DMS53 treated with DMSO at 0.1 percent for 48 hours (cell line): ENCODE results near the gene FKBP15.

Experiments
- DNase-seq: peaks from one replicate; lab custom pipeline; 2025; ENCODE audit not compliant: unreplicated experiment; lab: John Stamatoyannopoulos, UW

Gene FKBP15

GRCh38 chr9:113231701-113232100 is 10.6 kb upstream of the FKBP15 start:
- DNase-seq = no peak

- no peak for DNase-seq
Measured at GRCh38 chr9:113228130-113228665, 7.1 kb upstream of the FKBP15 start.

DNA sequence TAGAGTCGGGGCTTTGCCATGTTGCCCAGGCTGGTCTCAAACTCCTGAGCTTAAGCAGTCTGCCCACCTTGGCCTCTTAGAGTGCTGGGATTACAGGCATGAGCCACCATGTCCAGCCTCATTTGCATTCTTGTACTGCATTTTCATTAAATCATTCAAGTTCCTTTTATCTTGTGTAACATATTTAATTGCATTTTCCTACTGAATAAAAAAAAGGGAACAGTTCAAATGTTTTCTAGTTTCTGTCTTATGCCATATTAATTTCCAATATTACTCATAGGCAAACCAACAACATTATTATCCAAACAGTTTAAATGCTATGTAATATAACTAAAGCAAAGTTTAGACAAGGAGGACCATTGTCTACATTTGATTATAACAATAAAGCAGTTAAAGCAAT is 6.4 kb upstream of the FKBP15 start:
- DNase-seq = no peak

DNA sequence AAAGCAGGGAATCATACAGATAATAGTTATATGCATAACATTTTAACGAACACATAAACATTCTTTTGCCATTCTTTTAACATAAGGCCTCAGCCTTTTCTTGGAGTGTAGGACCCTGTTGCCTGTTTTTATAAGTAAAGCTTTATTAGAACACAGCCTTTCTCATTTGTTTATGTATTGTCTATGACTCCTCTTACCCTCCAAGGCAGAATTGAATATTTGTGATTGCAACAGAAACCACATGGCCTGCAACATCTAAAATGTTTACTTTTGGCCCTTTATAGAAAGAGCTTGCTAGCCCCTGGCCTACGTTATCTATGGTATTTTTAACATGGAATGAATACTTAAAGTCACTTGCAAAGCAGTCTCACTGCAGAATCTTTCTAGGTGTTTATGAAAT is 2.9 kb upstream of the FKBP15 start:
- no peak for DNase-seq

DNA sequence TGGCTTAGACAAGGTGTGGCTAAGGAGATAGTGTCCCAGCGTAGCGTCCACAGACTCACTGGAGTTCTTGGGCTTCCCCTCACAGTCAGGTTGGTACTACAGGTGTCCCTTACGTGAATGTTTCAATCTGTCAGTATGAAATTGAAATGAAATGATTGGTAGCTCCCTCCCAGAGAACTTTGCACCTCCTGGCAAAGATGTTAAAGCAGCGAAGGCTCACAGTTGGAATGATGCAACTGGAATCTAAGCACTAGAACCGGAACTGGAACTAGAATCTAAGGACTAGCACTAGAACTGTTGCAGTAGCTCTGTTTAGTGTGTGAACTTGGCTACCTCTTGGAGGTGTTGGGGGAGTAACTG is 1.4 kb upstream of the FKBP15 start:
- DNase-seq = no peak

DNA sequence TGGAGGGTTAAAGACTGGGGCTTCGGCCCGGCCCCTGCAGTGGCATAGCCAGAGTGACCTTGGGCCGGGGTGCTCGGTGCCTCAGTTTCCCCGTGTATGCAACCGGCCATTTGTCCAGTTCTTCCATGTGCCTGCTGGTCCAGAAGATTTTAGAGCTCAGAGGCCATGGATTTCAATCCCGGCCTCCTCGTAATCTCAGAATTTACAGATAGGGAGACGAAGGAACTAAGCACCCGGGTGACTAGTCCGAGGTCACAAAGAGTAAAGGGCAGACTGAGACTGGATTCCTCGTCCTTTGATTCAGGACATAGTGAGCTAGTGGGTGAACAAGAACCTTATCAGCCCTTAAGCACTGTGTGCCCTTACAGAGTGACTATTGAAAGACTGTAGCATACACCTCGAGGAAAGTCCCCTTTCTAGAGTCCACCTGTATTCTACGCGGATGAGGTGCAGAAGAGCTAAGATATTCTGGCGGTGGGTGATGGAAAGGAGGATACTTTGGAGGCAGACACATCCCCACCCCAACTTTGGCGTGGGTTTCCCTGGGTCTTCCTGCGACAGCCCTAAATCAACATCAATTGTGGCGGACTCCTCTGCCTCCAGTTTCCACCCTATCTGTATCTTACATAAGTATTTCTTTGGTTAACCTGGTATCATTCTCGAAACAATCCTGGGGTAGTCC is 864 bp upstream of the FKBP15 start:
- DNase-seq = no peak

DNA sequence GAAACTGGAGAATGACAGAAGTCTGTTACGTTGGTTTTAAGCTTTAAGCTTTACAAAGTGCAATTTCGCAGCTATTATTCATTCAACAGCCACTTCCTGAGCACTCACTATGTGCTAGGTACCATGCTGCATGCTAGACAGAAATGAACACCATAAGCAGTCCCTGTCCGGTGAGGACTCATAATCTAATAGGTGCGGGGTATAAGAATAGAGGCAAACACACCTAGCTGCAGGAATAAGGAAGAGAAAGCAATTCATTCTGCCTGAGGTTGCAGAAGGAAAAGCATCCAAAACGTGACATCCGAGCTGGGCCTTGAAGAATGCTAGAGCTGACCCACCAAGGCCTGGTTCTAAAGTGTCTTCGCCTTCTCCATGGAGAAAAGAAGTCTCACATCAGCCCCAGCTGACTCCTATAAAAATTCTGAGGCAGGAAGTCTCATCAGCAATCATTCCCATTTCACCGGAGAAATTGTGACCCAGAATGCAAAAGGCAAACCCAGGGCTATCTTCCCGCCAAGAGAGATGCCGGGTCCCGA is 542 bp downstream of the FKBP15 start:
- no peak for DNase-seq

DNA sequence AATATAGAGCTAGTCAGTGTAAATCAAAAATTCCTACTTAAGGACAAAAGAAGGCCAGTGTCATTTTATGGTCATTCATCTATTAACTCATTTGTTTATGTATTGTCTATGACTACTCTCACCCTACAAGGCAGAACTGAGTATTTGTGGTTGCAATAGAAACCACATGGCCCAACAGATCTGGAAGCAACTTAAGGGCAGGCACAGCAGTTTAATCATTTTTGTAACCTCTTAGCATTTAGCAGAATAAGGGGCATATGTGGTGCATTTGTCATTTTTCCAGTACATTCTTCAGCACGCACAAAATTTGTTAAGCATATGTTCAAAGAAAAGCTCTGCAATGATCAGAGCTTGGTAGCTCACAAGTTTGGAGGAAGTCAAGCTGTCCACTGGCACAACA is 1.1 kb downstream of the FKBP15 start:
- no peak for DNase-seq

DNA sequence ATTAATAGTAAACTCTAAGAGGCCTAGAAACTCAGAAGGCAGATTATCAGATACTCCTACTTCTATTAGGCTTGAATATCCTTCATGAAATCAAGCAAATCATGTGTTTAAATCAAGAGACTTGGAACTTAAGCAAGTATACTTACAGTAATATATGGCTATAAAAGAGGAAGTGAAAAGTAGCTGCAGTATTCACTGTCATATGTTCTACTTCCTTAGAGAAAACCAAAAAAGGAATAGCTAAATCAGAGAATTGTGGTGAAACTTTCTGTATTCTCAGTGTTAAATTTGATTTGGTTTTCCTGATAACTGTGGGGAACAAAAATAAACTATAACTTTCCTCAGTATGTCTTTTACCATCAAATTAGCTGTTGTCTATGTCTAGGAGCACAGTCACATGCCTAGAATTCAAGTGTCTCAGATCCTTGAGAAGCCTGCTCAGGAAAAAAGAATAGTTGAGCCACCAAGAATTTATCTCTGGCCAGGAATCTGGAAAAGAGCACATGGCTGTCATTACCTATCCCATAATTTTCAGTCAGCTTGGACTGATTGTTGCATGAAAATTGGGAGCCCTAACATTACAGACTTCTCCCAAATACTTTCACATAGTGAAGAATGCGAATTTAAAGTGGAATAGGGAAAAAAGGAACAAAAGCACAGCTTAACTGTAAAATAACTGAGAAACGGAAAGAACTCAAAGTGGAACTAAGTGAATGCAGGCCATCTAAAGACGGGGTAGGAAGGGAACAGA is 1.7 kb downstream of the FKBP15 start:
- no peak for DNase-seq

DNA sequence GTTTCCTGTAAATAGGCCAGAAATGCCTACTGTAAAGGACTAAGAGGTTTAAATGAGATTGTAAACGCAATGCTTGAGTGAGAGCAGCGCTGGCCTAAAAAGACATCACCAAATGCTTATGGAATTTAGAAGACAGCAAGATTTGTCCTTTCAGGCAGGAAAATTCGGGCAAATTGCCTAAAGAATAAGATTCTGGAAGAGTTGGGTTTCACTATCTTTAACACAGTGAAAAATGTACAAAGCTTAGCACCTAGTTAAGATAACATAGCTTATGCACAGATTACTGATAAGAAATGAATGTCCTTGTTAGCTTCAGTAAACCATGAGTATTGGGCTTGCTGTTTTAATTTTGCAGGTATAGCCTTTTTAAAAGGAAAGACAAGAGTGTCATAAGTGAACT is 4.7 kb downstream of the FKBP15 start:
- DNase-seq = no peak

- peak; percentile 25 for DNase-seq
Measured at GRCh38 chr9:113215132-113215531, 5.9 kb downstream of the FKBP15 start.

- no peak for DNase-seq
Measured at GRCh38 chr9:113210815-113211214, 10.3 kb downstream of the FKBP15 start.

DNA sequence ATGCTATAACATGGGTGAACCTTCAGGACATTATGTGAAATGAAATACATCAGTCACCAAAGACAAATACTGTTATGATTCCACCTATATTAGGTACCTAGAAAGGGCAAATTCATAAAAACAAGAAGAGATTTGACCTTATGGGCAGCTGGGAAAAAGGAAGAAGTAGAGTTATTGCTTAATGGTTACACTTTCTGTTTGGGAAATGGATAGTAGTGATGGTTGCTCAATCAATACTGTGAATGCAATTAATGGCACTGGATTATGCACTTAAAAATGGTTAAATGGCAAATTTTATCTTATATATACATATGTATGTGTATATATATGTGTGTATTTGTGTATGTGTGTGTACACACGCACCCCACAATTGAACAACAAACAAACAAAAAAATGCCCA is 15.2 kb downstream of the FKBP15 start:
- DNase-seq = no peak

- no peak for DNase-seq
Measured at GRCh38 chr9:113205432-113205831, 15.6 kb downstream of the FKBP15 start.

DNA sequence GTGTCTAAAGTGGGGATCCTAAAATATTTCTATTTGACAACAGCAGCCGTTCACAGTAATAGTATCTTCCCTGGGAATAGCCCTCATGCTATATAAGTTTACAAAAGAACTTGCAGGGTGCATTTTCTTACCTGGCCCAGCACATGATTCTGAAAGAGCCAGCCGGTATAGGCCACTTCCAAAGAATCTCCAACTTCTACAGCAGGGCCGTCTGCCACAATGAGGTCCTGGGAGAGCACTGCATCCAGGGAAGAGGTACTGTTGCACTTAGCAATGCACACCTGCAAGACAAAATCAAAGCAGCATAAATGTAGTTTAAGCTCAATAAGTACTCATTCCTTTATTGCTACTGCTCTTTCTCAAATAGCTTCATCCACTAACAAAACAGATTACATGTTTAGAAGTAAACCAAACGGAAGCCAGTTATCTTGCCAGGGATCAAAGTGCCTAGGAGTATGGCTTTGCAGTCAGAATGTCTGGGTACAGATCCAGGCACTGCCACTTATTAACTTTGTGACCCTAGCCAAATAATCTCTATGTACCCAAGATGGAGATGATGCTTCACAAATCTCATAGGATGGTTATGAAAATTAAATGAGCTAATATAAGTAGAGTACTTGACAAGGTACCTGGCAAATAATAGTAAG is 21.3 kb downstream of the FKBP15 start:
- DNase-seq = no peak

DNA sequence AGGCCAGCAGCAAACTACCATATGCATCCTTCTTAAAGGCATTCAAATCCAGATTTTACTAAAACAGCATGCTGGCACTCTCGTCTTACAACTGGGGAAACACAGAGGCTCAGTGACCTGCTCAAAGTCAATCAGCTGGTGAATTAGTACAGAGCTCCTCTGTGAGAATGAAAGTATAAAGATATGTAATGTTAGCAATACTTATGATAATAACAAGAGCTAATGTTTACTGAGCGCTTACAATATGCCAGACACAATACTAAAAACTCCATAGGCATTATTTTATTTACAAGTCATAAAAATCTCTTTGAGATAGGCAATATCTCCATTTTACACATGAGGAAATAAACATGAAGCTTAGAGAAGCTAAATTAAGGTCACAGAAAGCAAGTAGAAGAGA is 28.6 kb downstream of the FKBP15 start:
- no peak for DNase-seq

DNA sequence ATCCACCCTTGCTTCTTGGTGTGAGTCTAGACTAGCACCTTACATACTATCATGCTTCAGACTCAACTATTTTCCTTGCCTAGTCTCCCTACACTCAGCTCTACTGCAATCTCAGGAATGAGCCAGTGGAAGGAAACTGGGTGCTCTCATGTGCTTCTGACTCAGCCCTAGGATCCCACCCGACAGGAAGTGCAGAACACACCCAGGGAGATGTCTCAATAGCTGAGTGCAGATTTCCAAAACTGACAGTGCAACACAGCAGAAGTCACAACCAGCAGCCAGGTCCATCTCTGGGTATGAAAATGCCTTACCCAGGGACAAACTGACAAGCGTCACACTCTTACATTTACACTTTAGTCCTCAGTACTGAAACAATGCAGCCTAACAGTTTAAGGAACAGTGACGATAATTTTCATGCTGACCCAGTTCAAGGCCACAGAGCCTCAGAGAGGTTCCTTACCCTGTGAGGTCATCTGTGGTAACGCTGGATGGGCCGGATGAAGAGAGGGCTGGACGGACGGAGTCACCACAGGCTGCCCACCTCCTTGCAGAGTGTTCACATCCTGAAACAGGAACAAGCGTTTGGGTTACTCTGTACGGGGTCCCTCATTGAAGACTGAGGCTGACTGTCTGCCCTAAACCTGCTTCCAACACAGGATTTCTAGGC is 33.0 kb downstream of the FKBP15 start:
- DNase-seq = no peak

GRCh38 chr9:113186137-113186755 is 34.8 kb downstream of the FKBP15 start:
- no peak for DNase-seq

DNA sequence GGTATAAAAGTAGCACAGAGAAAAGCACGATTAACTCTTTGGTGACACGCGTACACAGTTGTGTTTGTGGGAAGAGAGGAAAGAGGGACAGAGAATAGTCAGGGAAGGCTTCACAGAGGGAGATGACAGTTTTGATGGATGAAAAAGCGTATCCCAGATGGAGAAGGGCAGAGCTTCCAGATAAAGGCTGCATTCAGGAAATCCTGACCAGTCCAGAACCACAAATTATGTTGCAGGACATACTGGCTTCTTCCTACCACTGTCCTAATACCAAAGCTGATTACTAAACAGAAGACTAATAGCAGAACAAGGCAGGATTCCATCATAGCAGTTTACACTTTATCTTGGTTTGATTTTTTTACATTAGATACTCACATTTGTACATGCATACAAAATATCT is 35.8 kb downstream of the FKBP15 start:
- DNase-seq = no peak

GRCh38 chr9:113184539-113184938 is 36.5 kb downstream of the FKBP15 start:
- no peak for DNase-seq

DNA sequence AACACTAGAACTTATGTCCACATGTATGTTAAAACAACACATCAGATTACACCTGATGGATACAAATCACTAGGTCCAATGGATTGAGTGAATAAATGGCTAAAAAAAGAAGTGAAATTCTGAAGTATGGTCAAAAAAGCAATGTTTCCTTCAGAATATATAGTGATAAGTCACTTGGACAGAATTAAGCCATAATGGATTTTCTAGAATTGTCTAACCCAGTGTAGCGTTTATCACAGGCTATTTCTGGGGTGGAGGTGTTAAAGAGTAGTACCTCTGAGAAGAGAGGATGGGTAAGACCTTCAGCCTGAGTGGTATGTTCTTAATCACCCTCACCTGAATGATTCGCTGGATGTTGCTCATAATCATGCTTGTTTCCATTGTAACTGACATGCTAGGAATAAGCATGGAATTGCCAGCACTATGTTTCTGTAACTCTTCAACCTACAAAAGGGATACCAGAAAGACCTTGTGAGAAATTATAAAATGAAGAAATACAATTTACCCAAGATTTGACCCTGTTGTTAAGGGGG is 37.1 kb downstream of the FKBP15 start:
- DNase-seq = no peak
